UCSD-AML1 (cell line): ENCODE measurements around the gene B4GALT4.
"Not testable (repeated sequence)": the region's sequence is repeated elsewhere in the genome, so short reads cannot be mapped to it uniquely, and the experiment has no call there.

Experiments used
- DNase-seq: peaks from one replicate; lab custom pipeline; 2025; ENCODE audit not compliant: unreplicated experiment; lab: John Stamatoyannopoulos, UW

Gene B4GALT4

GRCh38 chr3:119205685-119206084, 35.0 kb downstream of the B4GALT4 start:
- DNase-seq, result no peak

DNA sequence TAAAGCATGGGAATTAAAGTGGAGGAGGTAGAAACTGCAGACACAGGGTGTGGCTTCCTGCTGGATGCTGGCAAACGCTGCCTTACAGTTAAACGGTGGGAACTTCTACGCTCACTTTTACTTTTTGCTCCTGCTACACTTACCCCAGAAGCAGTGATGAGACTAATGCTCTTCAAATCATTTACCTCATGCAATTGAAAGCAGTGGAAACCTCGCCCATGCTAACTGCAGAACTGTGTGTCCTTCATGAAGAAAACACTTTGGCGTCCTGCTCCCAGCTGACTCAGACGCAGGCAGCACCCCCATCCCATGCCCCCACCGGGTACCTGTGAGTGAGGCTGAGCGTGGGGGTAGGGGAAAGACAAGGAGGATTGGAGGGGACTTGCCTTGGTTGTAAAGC, 35.5 kb downstream of the B4GALT4 start:
- DNase-seq, result no peak

DNA sequence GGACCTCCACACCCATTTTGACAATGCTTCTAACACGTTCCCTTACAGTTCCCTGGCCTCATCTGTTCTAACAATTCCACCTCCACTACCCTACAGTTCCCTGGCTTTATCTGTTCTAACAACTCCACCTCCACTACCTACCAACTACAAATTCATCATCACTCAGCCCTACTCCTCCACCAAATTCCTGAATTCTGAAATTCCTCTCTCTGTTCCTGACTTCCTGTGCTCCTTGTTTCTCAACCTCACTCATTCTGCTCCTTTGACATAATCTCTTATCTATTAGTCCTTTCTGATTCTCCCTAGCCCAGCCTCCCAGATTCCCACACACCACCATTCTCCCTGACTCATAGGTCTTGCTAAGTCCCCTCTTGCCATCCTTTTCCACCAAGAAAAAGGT, 44.8 kb downstream of the B4GALT4 start:
- no peak for DNase-seq

GRCh38 chr3:119195151-119195476, 45.6 kb downstream of the B4GALT4 start:
- DNase-seq, result no peak

DNA sequence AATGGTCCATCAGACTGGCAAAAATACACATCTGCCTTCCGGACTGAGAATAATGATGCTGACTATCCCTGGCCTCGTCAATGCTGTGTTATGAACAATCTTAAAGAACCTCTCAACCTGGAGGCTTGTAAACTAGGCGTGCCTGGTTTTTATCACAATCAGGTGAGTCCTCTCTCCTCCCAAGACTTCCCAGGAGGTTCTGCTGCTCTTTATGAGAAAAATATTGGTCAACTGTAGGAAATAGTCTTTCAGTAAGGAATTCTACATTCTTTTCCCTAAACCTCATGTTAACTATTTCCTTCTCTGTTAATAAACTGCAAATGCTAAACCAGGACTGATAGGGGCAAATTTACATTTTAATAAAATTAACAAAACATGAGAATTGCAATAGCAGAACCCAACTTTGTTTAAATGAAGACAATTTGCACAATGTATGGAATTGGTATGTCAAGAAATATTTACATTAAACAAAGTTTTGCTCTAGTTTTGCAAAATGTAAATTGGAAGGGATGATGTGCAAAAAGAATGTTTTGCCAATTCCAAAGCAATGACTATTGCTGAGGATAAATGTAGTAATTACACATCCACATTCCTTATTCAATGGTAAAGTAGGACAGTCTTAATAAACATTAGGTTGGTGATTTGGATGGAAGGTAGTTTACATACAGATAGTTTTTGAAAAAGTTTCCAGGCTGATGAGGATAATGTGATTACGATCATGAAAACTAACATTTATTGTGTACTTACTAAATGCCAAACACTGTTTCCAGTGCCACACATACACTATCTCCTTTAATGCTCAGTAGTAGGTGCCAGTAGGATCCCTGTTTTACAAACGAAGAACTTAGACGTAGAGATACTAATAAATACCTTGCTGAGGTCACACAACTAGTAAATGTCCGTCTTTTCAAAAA, 46.2 kb downstream of the B4GALT4 start:
- DNase-seq, result no peak

- DNase-seq, result no peak
Observed at GRCh38 chr3:119191800-119192199, 48.9 kb downstream of the B4GALT4 start.

- no peak for DNase-seq
Observed at GRCh38 chr3:119187266-119187665, 53.4 kb downstream of the B4GALT4 start.

- no peak for DNase-seq
Observed at GRCh38 chr3:119184796-119185570, 55.7 kb downstream of the B4GALT4 start.

DNA sequence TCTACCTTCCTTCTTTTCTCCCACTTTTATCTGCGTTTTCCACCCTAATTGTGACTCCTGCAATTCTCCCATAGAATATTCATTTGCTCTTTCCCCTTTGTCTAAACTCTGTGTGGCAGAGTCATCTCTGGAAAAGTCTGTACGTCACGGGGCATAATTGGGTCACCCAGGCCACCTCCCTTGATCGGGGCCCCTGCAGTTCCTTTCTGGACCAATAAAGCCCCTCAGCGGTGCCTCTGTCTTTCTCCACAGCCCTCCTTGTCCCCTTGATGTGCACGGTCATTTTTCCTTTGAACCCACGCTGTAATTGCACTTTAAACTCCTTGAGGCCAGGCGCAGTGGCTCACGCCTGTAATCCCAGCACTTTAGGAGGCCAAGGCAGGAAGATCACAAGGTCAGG, 56.6 kb downstream of the B4GALT4 start:
- DNase-seq, result no peak

DNA sequence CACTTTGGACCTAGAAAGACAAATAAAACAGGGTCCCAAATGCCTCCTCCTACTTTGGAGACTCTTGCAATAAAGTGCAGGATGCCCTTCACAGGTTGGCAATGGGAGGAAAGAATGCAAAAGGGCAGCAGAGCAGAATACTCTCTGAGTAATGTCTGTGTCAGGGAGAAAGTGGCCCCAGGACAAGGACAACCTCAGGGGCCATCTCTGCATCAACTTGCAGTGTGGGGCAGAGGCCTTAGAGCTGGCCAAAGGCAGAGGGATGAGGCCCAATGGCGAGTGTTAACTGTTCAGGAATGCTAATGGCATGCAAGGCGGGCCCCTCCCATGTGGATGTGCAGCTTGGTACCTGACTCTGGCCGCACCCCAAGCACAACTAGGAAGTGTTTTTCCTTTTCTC, 58.9 kb downstream of the B4GALT4 start:
- DNase-seq, result no peak

- DNase-seq, result no peak
Observed at GRCh38 chr3:119177321-119177720, 63.4 kb downstream of the B4GALT4 start.

DNA sequence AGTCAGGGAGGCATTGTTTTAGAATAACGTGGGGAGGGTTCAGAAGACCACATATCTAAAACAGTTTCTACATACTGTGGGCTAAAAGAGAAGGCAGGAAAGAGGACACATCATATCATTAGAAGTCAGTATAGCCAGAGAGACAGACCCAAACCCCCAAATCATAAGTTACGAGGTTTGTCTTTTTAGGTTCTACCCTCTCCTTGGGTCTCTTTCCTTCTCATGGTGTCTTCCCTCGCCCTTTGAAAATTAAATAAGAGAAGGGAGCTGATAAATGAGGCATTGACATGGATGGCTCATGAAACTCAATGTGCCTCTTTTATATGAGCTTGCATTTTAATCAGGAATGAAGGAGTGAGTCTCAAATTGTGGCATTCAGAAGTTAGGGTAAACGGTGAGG, 63.9 kb downstream of the B4GALT4 start:
- DNase-seq, result no peak

DNA sequence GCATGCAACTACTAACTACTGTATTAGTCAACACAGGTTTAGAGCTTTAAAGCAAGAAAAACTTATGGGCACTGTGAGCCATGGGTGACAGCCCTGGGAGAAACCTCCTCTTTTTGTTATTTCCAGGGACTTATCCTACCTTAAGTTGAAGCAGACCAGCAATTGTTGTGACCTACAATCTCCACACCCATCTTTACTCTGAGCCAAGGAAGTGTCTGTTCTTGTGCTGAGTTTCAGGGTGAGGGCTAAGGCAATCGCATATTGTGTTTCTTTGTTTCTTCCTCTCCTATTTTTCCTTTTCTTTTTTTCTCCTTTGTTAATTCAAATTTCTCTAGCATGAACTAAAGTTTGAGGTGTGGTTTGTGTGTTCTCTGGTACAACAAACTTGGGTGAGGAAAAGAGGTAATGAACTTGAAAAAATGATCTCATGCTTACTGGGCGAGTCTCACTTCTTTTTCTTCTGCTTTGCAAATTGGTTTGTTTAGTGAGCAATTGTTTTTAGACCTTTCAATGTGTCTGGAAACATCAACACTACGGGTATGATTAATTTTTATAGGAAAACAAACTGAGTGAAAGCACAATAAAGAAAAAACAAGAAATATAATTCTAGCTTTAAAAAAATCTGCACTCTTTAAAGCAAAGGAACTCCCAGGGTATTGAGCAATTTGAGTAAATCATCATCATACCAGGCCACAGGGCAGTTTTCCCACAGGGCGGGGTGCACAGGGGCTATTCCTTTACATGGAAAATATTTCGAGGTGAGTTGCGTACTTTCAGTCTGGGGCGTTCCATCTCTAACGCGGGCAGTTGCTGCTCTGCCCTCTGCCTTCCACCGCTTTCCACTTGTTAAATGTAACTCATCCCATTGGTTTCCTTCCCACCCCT, 64.6 kb downstream of the B4GALT4 start:
- no peak for DNase-seq

DNA sequence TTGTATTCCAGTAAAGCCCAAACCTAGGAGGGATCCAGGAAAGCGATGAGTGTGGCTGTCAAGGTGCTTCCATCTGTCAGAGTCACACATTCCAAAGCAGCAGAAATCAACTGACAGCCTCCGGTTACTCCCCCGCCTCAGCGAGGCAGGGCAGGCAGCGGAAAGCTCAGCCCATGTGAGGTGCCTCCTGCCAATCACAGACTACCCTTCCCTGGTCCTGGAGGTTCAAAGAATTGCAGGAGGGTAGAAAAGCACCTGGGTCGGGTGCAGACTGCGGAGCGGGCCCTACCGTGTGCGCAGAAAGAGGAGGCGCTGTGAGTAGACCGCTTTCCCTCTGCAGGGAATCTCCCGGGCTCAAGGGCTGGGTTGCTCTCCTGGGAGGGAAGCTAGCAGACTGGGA, 67.4 kb downstream of the B4GALT4 start, which contains the start of gene UPK1B:
UPK1B (plus strand) TSS at position 274 of the 400 bp plus-strand sequence. CDS start 13,144 bp downstream, outside the sequence.
- peak; percentile 19 for DNase-seq

GRCh38 chr3:119170821-119171220, 69.9 kb downstream of the B4GALT4 start:
- DNase-seq, result no peak

DNA sequence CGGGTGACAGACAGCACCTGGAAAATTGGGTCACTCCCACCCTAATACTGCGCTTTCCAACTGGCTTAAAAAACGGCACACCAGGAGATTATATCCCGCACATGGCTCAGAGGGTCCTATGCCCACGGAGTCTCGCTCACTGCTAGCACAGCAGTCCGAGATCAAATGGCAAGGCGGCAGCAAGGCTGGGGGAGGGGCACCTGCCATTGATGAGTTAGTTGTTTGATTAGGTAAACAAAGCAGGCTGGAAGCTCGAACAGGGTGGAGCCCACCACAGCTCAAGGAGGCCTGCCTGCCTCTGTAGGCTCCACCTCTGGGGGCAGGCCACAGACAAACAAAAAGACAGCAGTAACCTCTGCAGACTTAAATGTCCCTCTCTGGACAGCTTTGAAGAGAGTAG, 75.9 kb downstream of the B4GALT4 start:
- DNase-seq, result not testable (repeated sequence)
